HS-5 (cell line): Measurements from ENCODE around the gene APEH.

ENCODE experiments used
- DNase-seq: peaks from one replicate; pipeline ENCODE4 v3.0.0-alpha.2; 2012; ENCODE audit warnings: low read depth

Gene APEH

DNA sequence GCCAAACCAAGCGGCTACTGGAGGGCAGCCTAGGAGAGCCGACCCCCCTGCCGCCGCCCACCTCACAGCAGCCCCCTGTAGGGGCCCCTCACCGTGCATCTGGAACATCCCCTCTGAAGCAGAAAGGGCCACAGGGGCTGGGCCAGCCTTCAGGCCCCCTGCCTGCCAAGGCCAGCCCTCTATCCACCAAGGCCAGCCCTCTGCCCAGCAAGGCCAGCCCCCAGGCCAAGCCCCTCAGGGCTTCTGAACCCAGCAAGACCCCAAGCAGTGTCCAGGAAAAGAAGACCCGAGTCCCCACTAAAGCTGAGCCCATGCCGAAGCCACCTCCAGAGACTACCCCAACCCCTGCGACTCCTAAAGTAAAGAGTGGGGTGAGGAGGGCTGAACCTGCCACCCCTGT lies 23.5 kb upstream of the APEH start:
- DNase-seq, result no peak

- no peak for DNase-seq
These were observed 21.8 kb upstream of the APEH start for GRCh38 chr3:49652218-49652902.

GRCh38 chr3:49652903-49653415 lies 21.2 kb upstream of the APEH start:
- DNase-seq, result no peak

DNA sequence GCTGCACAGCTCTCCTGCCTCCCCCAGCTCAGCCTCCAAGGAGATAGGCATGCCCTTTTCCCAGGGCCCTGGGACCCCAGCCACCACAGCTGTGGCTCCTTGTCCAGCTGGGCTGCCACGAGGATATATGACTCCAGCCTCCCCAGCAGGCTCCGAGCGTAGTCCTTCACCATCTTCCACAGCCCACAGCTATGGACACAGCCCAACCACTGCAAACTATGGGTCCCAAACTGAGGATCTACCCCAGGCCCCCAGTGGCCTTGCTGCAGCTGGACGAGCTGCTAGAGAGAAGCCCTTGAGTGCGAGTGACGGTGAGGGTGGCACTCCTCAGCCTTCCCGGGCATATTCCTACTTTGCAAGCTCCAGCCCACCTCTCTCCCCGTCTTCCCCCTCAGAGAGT lies 20.5 kb upstream of the APEH start:
- no peak for DNase-seq

- no peak for DNase-seq
These were observed 19.9 kb upstream of the APEH start for GRCh38 chr3:49654176-49654825.

GRCh38 chr3:49654955-49655556 lies 19.1 kb upstream of the APEH start:
- no peak for DNase-seq

GRCh38 chr3:49655731-49656285 lies 18.3 kb upstream of the APEH start:
- no peak for DNase-seq

GRCh38 chr3:49656541-49657112 lies 17.5 kb upstream of the APEH start:
- DNase-seq, result no peak

DNA sequence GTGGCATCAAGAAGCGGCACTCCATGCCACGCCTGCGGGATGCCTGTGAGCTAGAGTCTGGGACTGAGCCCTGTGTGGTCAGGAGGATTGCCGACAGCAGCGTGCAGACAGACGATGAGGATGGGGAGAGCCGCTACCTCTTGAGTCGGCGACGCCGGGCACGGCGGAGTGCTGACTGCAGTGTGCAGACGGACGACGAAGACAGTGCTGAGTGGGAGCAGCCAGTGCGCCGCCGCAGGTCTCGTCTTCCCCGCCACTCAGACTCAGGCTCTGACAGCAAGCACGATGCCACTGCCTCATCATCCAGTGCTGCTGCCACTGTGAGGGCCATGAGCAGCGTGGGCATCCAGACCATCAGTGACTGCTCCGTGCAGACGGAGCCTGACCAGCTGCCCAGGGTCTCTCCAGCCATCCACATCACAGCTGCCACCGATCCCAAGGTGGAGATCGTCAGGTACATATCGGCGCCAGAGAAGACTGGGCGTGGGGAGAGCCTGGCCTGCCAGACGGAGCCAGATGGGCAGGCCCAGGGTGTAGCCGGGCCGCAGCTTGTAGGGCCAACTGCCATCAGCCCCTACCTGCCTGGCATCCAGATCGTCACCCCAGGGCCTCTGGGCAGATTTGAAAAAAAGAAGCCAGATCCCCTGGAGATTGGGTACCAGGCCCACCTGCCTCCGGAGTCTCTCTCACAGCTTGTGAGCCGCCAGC lies 16.8 kb upstream of the APEH start:
- DNase-seq, result no peak

DNA sequence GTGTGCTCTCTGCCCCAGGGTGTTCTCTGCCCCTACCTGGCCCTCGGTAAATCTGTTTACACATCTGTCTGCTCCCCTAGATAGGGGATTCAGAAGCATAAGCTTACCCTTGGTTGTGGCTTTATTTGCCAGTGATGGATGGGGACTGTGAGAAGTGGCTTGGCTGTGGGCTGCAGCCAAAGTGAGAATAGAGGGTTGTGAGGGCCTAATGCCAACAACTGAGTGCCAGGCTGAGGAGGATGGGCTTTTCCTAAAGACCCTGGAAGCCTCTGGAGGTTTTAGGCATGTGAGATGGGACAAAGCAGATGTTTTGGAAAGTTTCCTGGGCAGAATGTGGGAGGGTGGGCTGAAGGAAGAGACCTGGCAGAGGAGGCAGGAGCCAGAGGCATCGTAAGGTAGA lies 15.4 kb upstream of the APEH start:
- no peak for DNase-seq

GRCh38 chr3:49659756-49660155 lies 14.4 kb upstream of the APEH start:
- no peak for DNase-seq

DNA sequence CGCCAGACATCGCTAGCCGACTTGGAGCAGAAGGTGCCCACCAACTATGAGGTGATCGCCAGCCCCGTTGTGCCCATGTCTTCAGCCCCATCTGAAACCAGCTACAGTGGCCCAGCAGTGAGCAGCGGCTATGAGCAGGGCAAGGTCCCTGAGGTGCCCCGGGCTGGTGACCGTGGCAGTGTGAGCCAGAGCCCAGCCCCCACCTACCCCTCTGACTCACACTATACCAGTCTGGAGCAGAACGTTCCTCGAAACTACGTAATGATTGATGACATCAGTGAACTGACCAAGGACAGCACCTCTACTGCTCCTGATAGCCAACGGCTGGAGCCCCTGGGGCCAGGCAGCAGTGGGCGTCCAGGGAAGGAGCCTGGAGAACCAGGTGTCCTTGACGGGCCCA lies 12.9 kb upstream of the APEH start:
- no peak for DNase-seq

DNA sequence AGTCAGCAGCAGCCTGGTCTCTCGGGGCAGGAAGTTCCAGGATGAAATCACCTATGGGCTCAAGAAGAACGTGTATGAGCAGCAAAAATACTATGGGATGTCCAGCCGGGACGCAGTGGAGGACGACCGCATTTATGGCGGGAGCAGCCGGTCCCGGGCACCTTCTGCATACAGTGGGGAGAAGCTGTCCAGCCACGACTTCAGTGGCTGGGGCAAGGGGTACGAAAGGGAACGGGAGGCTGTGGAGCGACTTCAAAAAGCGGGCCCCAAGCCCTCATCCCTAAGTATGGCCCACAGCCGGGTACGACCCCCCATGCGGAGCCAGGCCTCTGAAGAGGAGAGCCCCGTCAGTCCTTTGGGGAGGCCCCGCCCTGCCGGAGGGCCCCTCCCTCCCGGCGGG lies 12.1 kb upstream of the APEH start:
- DNase-seq, result no peak

GRCh38 chr3:49662720-49663413 lies 11.3 kb upstream of the APEH start:
- DNase-seq, result no peak

DNA sequence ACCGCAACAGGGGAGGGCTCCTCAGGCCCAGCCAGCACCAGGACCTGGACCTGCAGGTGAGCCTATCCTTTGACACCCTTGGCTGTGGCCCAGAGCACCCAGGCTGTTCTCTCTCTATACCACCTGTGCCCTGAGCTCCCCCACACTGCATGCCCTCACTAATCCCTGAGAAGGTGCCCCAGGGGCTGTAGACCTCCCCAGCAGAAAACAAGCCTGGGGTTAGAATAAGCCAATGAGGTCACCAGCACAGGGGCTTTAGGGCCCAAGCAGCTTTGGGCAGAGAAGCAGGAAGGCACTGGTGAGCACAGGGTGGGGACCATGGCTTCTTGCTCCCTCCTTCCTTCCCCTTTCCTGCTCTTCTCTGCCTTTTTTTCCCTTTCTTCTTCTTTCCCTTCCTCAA lies 10.3 kb upstream of the APEH start:
- DNase-seq, result no peak

DNA sequence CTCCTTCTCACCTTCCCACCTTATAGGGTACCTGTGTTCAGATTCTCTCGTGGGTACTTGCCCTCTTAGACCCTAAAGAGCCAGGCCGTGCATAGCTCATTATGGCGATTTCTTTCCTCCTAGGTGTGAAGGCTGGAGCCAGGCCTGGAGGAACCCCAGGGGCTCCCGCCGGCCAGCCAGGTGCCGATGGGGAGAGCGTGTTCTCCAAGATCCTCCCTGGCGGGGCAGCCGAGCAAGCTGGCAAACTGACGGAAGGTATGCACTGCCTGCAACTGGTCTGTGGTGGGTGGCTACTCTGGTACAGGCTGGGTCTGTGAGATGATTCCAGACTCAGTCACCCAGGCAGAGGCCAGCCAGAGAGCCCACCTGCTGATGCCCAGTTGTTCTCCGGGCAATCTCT lies 9.9 kb upstream of the APEH start:
- DNase-seq, result no peak

GRCh38 chr3:49665822-49666519 lies 8.2 kb upstream of the APEH start:
- DNase-seq, result no peak

DNA sequence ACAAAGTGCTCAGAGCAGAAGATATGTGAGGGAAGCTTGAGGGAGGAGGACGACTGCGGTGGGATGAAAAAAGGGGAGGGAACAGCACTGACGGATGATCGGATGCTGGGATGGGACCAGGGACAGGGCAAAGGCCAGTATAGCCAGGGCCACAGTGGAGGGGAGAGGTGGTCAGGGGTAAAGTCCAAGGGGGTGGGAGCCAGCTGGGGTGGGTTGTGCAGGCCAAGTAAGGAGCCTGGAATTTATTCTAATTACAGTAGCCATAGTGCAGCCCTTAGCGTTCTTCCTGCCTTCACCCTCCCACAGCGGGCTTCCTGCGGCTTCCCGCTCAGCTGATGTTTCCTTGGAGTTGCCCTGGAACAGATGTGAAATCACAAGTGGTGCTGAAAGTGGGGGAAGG lies 7.6 kb upstream of the APEH start:
- no peak for DNase-seq

GRCh38 chr3:49667701-49668413 lies 6.3 kb upstream of the APEH start:
- no peak for DNase-seq

GRCh38 chr3:49668414-49668797 lies 5.7 kb upstream of the APEH start:
- no peak for DNase-seq
